Activated CD8-positive, alpha-beta memory T cell treated with anti-CD3 and anti-CD28 coated beads, Interleukin-2, amount 10 ng/mL, durations not matched to agents 7 days and 5 days (primary cell): Measurements from ENCODE around the gene SERPINA7. TPM values are rescaled to one million over a fixed set of nuclear protein-coding genes. Genes with fewer than 3 reads are reported as not detected.

ENCODE experiments used
- ATAC-seq: fragments of 150-1000 bp; cut with Tn5 transposase; one replicate; pipeline ENCODE4 v1.10.0; 2021; ENCODE audit warnings: moderate library complexity
- CTCF ChIA-PET: fragments of 350-600 bp; sonication (Branson Sonifier 250); formaldehyde crosslinking; loops from one replicate; lab custom pipeline; 2021; ENCODE audit warnings: antibody characterized with exemption; lab: Charles Lee
- DNase-seq: peaks from one replicate; pipeline ENCODE4 v3.0.0-alpha.2; 2020
- H3K27ac Mint-ChIP-seq: one replicate; pipeline ENCODE4 v1.8.0; 2021; ENCODE audit warnings: mild to moderate bottlenecking, mixed read lengths
- H3K27me3 Mint-ChIP-seq: one replicate; pipeline ENCODE4 v1.8.0; 2021; ENCODE audit warnings: mixed read lengths
- H3K36me3 Mint-ChIP-seq: one replicate; pipeline ENCODE4 v1.8.0; 2021; ENCODE audit warnings: mild to moderate bottlenecking, mixed read lengths
- H3K4me1 Mint-ChIP-seq: one replicate; pipeline ENCODE4 v1.8.0; 2021; ENCODE audit warnings: mixed read lengths
- H3K4me3 Mint-ChIP-seq: one replicate; pipeline ENCODE4 v1.8.0; 2021; ENCODE audit warnings: mild to moderate bottlenecking, moderate library complexity, mixed read lengths
- H3K9me3 Mint-ChIP-seq: one replicate; pipeline ENCODE4 v1.8.0; 2022; ENCODE audit warnings: low read depth, mixed read lengths
- total RNA-seq, 2 experiments: library from RNA; stranded (reverse); gene quantifications; one replicate each; pipeline ENCODE4 v1.2.3, GENCODE V29; 2021

SERPINA7 gene, protein sequence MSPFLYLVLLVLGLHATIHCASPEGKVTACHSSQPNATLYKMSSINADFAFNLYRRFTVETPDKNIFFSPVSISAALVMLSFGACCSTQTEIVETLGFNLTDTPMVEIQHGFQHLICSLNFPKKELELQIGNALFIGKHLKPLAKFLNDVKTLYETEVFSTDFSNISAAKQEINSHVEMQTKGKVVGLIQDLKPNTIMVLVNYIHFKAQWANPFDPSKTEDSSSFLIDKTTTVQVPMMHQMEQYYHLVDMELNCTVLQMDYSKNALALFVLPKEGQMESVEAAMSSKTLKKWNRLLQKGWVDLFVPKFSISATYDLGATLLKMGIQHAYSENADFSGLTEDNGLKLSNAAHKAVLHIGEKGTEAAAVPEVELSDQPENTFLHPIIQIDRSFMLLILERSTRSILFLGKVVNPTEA
- not detected for total RNA-seq

DNA sequence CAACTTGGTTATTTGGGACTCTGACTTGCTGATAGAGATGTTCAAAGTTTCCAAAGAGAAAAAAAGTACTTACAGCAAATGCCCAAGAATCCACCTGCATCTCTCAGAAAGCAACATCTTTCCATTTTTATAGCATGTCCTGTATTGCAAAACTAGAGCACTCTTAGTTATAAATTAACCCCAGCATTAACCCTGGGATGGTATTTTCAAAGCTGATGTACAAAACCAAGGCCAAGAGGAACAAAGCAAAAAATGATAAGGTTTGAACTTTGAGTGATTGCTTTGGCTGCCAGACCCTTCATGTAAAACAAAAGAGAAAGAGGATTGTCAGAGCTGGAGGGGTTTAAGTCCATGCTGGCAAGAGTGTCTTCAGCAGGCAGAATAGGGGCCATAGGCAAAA is at the start of gene SERPINA7:
SERPINA7 (minus strand) TSS at position 103 of the 400 bp plus-strand sequence. CDS start 1,669 bp downstream, outside the sequence.
- CTCF ChIA-PET: no interaction called here
- H3K36me3 Mint-ChIP-seq: no peaks in the 10 kb centered on the region
- no peak within 1 kb of the TSS for H3K27ac Mint-ChIP-seq
- no peak for DNase-seq
- H3K9me3 Mint-ChIP-seq: no peaks in the 10 kb centered on the region
- H3K27me3 Mint-ChIP-seq: no peaks in the 10 kb centered on the region
- ATAC-seq: no peak
- H3K4me1 Mint-ChIP-seq: no peaks in the 10 kb centered on the region
- no peak within 1 kb of the TSS for H3K4me3 Mint-ChIP-seq

DNA sequence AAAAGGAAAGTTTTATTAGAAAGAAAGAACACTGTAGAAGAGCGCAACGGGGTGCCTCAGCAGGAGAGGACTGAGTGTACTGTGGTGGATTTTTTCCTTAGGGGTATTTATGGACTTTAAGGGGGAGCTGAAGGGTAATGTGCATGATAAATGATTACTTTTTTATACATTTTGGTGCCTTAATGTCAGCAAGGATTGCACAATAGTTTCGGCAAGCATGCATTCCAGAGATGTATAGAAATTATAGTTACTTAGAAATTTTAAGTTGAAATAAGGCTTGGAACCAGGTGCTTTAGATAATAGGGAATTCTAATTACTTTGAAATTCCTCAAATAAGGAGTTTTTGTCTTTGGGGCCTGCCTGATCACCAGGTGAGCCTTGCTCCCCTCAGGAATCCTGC is 30.5 kb upstream of the SERPINA7 start:
- Mint-ChIP-seq H3K36me3 (no peaks in the 10 kb centered on the region), H3K9me3 (no peaks in the 10 kb centered on the region), H3K27ac (no peak overlapping the region), H3K27me3 (no peaks in the 10 kb centered on the region), H3K4me3 (no peak overlapping the region), H3K4me1 (no peaks in the 10 kb centered on the region)
- DNase-seq: no peak
- CTCF ChIA-PET: no interaction called here
- ATAC-seq: no peak

DNA sequence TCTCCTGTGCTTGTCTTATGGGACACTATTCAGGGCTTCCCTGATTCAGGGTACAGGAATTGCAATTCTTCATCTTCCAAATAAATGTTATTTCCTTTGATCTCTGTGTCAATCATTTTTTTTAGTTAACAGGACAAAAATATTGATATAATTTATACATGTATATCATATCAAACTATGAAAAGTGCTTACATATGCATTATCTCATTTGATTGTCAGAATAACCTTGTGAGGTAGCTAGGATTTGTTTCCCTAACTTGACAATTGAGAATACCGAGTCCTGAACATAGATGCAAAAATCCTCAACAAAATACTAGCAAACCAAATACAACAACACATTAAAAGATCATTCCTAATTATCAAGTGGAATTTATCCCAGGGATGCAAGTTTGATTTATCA is 11.5 kb upstream of the SERPINA7 start:
- CTCF ChIA-PET: no interaction called here
- no peaks in the 10 kb centered on the region for H3K4me1 Mint-ChIP-seq
- DNase-seq (no peak), ATAC-seq (no peak)
- H3K27me3 Mint-ChIP-seq: no peaks in the 10 kb centered on the region
- no peaks in the 10 kb centered on the region for H3K36me3 Mint-ChIP-seq
- no peaks in the 10 kb centered on the region for H3K9me3 Mint-ChIP-seq
- no peak overlapping the region for H3K4me3 Mint-ChIP-seq
- H3K27ac Mint-ChIP-seq: no peak overlapping the region

DNA sequence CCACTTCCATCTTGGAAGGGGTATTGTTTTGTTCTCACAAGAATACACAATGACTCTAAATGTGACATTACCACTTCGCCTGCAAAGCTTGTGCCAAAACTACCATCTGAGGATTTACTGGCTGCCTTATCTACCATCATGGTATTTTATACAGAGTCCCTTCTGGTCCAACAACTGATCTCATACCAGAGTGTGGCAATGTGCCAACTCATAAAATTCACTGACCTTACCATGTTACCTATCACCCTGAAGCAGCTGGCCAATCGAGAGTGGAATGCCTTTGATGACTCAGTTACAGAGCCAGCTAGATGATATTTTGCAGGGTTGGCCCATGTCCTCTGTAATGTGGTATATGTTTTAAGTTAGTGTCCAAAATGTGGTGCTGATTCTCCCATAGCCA is 3.8 kb upstream of the SERPINA7 start:
- CTCF ChIA-PET: no interaction called here
- Mint-ChIP-seq H3K27me3 (no peaks in the 10 kb centered on the region), H3K4me1 (no peaks in the 10 kb centered on the region), H3K27ac (no peak overlapping the region), H3K4me3 (no peak overlapping the region), H3K9me3 (no peaks in the 10 kb centered on the region), H3K36me3 (no peaks in the 10 kb centered on the region)
- DNase-seq (no peak), ATAC-seq (no peak)

DNA sequence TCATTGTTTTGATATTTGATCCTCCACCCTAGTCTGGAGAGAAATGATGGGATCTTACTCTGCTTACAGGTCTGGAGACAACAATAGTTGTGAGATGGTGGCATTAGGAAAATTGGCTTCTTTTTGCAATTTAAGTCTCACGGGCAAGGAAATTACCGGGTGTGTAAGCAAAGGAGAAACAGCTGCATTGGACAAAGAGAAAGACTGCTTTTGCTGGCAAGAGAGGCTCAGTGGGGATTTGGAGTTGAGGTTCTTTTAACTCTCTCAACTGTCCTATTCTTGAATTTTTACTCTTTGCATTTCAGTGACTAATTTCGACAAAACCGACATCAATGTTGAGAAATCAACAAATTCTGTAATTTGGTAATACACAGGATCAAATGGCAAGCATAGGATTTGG is 2.3 kb upstream of the SERPINA7 start:
- ATAC-seq: no peak
- H3K27me3 Mint-ChIP-seq: no peaks in the 10 kb centered on the region

DNA sequence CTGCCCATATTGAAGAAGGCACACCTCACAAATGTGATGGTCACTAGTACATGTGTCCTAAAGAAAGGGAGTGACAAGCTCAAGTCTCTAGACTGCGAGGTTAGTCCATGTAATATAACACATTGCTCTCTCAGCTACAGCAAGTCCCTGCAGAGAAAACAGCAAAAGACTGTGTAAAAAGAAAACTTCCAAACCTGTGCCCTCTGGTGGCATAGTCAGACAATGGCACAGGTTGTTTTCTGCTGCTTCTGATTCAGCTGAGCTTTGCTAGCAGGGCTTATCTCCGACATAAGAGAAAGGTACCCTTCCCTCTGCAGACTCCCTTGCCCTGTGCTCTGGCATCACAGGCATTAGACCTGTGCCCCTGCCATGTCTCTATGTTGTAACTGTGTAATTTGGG is 1.4 kb upstream of the SERPINA7 start:
- no peak overlapping the region for H3K27ac Mint-ChIP-seq
- CTCF ChIA-PET: no interaction called here
- ATAC-seq (no peak), DNase-seq (no peak)
- no peak overlapping the region for H3K4me3 Mint-ChIP-seq
- H3K36me3 Mint-ChIP-seq: no peaks in the 10 kb centered on the region
- H3K27me3 Mint-ChIP-seq: no peaks in the 10 kb centered on the region
- H3K4me1 Mint-ChIP-seq: no peaks in the 10 kb centered on the region
- no peaks in the 10 kb centered on the region for H3K9me3 Mint-ChIP-seq

More for the DNA sequence above, 2.3 kb upstream of the SERPINA7 start:
- Mint-ChIP-seq H3K36me3 (no peaks in the 10 kb centered on the region), H3K27ac (no peak overlapping the region), H3K4me1 (no peaks in the 10 kb centered on the region), H3K4me3 (no peak overlapping the region), H3K9me3 (no peaks in the 10 kb centered on the region)
- CTCF ChIA-PET: no interaction called here
- no peak for DNase-seq

DNA sequence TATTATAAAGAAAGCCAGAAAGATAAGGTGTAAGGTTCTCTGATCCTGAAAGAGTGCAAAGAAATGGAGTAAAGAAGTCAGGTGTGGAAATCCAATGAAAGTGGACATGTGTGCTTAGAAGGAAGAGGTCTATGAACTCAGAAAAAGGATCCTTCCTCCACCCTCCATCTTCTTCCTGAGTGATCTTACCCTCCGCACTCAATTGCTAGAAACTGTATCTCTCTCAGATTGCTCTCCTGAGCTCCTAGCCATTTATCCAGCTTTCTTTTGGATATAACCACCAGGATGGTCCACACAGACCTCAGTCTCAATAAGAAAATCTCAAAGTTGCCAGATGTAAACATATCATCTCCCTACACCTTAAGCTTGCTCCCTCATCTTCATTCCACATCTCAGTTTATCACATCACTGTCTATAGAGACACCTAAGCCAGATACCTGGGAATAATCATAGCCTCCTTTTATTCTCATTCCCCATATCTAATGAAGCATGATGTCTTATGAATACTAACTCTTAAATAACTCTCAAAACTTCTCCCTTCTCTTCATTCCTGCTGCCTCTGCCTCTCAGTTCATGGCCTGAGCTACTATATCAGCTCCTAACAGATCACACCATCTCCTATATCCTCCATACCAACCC is 573 bp downstream of the SERPINA7 start:
- Mint-ChIP-seq H3K36me3 (no peaks in the 10 kb centered on the region), H3K4me1 (no peaks in the 10 kb centered on the region), H3K4me3 (no peak overlapping the region), H3K27ac (no peak overlapping the region), H3K9me3 (no peaks in the 10 kb centered on the region), H3K27me3 (no peaks in the 10 kb centered on the region)
- DNase-seq (no peak), ATAC-seq (no peak)
- CTCF ChIA-PET: no interaction called here

DNA sequence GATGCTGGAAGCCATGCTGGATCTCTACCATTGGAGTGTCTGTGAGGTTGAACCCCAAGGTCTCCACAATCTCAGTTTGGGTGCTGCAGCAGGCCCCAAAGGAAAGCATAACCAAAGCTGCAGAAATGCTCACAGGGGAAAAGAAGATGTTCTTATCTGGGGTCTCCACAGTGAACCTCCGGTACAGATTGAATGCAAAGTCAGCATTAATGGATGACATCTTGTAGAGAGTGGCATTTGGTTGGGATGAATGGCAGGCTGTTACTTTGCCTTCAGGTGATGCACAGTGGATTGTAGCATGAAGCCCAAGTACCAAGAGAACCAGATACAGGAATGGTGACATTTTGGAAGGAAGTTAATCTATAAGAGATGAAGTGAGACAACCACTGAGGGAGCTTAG is 1.8 kb downstream of the SERPINA7 start:
- no peak for ATAC-seq
- Mint-ChIP-seq H3K27ac (no peak overlapping the region), H3K4me1 (no peaks in the 10 kb centered on the region), H3K36me3 (no peaks in the 10 kb centered on the region), H3K27me3 (no peaks in the 10 kb centered on the region), H3K4me3 (no peak overlapping the region), H3K9me3 (no peaks in the 10 kb centered on the region)
- CTCF ChIA-PET: no interaction called here
- no peak for DNase-seq

DNA sequence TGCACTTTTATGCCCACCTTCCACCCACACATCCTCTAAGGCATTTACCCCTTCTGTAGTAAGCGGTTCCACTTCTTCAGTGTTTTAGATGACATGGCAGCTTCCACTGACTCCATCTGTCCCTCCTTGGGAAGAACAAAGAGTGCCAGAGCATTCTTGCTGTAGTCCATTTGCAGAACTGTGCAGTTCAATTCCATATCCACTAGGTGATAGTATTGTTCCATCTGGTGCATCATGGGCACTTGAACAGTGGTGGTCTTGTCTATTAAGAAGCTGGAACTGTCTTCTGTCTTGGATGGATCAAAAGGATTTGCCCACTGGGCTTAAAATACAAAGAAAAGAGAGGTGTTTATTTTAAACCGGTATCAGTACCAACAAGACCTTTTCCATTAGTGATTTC is 3.5 kb downstream of the SERPINA7 start:
- Mint-ChIP-seq H3K27me3 (no peaks in the 10 kb centered on the region), H3K27ac (no peak overlapping the region), H3K9me3 (no peaks in the 10 kb centered on the region), H3K4me3 (no peak overlapping the region), H3K36me3 (no peaks in the 10 kb centered on the region), H3K4me1 (no peaks in the 10 kb centered on the region)
- CTCF ChIA-PET: no interaction called here
- DNase-seq (no peak), ATAC-seq (no peak)

DNA sequence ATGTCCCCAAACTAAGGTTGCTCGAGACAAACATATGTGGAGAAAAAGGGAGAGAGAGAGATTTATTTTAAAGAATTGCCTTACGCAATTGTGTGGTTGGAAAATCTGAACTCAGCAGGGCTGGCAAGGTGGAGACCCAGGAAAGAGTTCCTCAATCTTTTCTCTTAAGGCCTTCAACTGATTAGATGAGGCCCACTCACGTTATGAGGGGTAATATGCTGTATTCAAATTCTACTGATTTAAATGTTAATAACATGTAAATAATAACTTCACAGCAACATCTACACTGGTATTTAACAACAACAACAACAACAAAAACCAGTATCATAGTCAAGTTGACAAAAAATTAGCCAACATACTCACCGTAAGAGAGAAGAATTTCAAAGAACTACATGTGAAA is 14.6 kb downstream of the SERPINA7 start:
- no peak overlapping the region for H3K4me3 Mint-ChIP-seq

DNA sequence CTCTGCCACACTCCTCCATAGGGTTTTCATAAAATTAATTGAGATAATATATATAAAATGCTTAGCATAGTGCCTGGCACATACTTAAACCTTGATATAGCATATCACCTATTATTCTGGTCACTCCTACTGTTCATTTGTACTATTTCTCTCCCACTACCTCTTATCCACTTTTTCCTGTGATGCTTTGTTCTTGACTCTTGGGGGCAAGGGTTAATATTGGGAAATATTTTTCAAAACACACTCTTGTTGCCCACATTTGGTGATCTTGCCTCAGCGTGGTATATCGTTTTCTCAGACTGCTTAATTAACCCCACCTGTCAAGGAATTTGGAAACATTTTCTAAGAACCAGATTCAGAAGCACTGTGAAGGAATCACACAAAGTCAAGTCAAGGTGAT is 16.3 kb downstream of the SERPINA7 start:
- H3K4me1 Mint-ChIP-seq: no peaks in the 10 kb centered on the region
- H3K27ac Mint-ChIP-seq: no peak overlapping the region
- CTCF ChIA-PET: no interaction called here
- no peaks in the 10 kb centered on the region for H3K27me3 Mint-ChIP-seq
- no peaks in the 10 kb centered on the region for H3K36me3 Mint-ChIP-seq
- ATAC-seq (no peak), DNase-seq (no peak)
- no peaks in the 10 kb centered on the region for H3K9me3 Mint-ChIP-seq
- no peak overlapping the region for H3K4me3 Mint-ChIP-seq

More for the DNA sequence above, 14.6 kb downstream of the SERPINA7 start:
- Mint-ChIP-seq H3K27ac (no peak overlapping the region), H3K36me3 (no peaks in the 10 kb centered on the region), H3K27me3 (no peaks in the 10 kb centered on the region), H3K9me3 (no peaks in the 10 kb centered on the region), H3K4me1 (no peaks in the 10 kb centered on the region)
- ATAC-seq (no peak), DNase-seq (no peak)
- CTCF ChIA-PET: no interaction called here

DNA sequence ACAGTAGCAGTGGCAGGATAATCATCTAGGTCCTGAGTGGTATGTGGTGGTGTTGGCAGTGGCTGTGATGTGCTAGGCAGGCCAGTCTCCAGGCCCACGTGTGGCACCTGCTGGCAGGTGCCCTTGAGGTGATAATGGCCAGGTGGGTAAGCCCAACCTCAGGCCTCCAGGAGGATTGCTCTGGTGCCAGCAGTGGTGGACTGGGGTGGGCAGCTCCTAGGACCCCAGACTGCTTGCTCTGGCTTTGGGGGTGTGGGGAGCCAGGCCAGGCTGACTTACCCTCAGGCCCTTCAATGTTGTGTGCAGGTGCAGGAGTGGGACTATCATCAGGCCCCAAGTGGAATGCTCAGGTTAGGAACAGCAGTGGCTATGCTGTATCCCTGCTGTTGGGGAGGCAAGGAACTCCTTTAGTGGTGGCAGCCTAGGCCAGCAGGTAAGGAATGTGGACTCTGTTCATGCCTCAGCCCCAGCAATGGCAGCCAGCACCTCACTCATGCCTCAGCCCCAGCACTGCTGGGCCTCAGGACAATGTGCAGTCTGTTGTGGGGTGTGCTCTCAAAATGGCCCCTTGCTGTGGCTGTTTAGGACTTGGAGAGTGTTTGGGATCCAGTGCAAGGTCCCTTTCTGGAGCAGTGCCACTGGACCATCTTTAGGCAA is 24.3 kb downstream of the SERPINA7 start:
- CTCF ChIA-PET: no interaction called here
- ATAC-seq (no peak), DNase-seq (no peak)
- no peaks in the 10 kb centered on the region for H3K4me1 Mint-ChIP-seq
- no peaks in the 10 kb centered on the region for H3K36me3 Mint-ChIP-seq
- no peaks in the 10 kb centered on the region for H3K27me3 Mint-ChIP-seq
- no peak overlapping the region for H3K27ac Mint-ChIP-seq
- H3K9me3 Mint-ChIP-seq: no peaks in the 10 kb centered on the region
- H3K4me3 Mint-ChIP-seq: no peak overlapping the region

DNA sequence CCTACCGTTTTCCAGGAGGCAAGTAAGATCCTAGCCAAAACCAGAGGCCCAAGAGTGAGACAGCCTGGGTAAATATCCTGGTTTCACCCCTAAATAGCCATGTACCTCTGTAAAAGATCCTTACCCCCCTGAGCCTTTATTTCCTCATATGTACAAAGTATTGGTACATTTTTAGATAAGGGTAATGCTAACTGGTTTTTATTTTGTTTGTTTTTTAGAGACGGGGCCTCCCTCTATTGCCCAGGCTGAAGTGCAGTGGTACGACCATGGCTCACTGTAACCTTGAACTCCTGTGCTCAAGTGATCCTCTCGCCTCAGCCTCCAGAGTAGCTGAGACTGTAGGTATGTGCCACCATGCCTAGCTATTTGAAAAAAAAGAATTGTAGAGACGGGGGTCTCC is 29.4 kb downstream of the SERPINA7 start:
- CTCF ChIA-PET: no interaction called here
- no peaks in the 10 kb centered on the region for H3K4me1 Mint-ChIP-seq
- no peak overlapping the region for H3K27ac Mint-ChIP-seq
- DNase-seq (no peak), ATAC-seq (no peak)
- H3K36me3 Mint-ChIP-seq: no peaks in the 10 kb centered on the region
- peaks cover 2% of the 10 kb centered on the region for H3K9me3 Mint-ChIP-seq
- no peaks in the 10 kb centered on the region for H3K27me3 Mint-ChIP-seq
- H3K4me3 Mint-ChIP-seq: no peak overlapping the region

DNA sequence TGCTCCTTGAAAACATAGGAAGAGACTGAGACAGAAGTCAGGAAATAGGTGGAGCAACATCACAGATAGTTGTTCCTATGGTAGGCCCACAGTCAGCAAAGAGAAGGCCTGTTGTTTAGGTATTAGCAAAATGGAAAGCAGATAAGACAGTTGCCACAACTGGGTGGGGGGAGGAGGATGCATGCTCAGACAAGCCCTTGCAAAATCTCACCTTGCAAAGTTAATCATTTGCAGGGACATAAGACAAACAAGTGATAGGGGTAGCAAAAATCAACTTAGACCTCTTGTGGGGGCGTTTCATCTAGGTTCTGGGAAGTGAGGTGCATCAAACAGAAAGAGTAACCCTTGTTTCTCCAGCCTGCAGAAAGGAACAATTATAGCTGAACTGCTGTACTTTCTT is 30.7 kb downstream of the SERPINA7 start:
- H3K27ac Mint-ChIP-seq: no peak overlapping the region
- DNase-seq (no peak), ATAC-seq (no peak)
- H3K9me3 Mint-ChIP-seq: peaks cover 2% of the 10 kb centered on the region
- CTCF ChIA-PET: no interaction called here
- H3K4me1 Mint-ChIP-seq: no peaks in the 10 kb centered on the region
- H3K36me3 Mint-ChIP-seq: no peaks in the 10 kb centered on the region
- no peak overlapping the region for H3K4me3 Mint-ChIP-seq
- no peaks in the 10 kb centered on the region for H3K27me3 Mint-ChIP-seq
